PC-3 (cell line): ENCODE data around the gene IL5RA. TPM values are rescaled to one million over a fixed set of nuclear protein-coding genes. Genes with fewer than 3 reads are reported as not detected.

ENCODE experiments used
- ATAC-seq: fragments of 200-7000 bp; cut with Tn5 transposase; 2 replicates; pipeline ENCODE4 v1.9.1; 2020; ENCODE audit warnings: mild to moderate bottlenecking, moderate library complexity
- BruUV-seq: library from RNA; stranded (reverse); fragments of 400-500 nt; replicated peaks from 2 replicates; lab custom pipeline; 2021; lab: Mats Ljungman, UMichigan
- CTCF ChIA-PET: fragments of 300-600 bp; sonication (Branson Sonifier 250); formaldehyde crosslinking; loops from one replicate; lab custom pipeline; 2022; ENCODE audit warnings: antibody characterized with exemption; lab: Charles Lee
- POLR2A ChIA-PET: fragments of 300-600 bp; sonication (Branson Sonifier 250); formaldehyde crosslinking; loops from one replicate; lab custom pipeline; 2022; ENCODE audit warnings: antibody characterized with exemption; ENCODE audit not compliant: unreplicated experiment; lab: Charles Lee
- DNase-seq: peaks from one replicate; pipeline ENCODE4 v3.0.0-alpha.2; 2015
- H2AFZ ChIP-seq: fragments of 300-600 bp; sonication (generic); 2 replicates; pipeline ENCODE4 v1.6.0; 2016; ENCODE audit warnings: antibody characterized with exemption, low read length
- H3F3A ChIP-seq: fragments of 300-600 bp; sonication (generic); one replicate; pipeline ENCODE4 v1.6.0; 2017; ENCODE audit warnings: antibody characterized with exemption, low read length, control low read depth, mild to moderate bottlenecking; ENCODE audit not compliant: unreplicated experiment
- H3K27ac ChIP-seq: fragments of 300-600 bp; sonication (generic); 2 replicates; pipeline ENCODE4 v1.5.1; 2016; ENCODE audit warnings: mild to moderate bottlenecking, low read length
- H3K27me3 ChIP-seq: fragments of 300-600 bp; sonication (generic); 2 replicates; pipeline ENCODE4 v1.6.1; 2016; ENCODE audit warnings: low read length, mixed read lengths
- H3K36me3 ChIP-seq: fragments of 300-600 bp; sonication (generic); 2 replicates; pipeline ENCODE4 v1.6.1; 2016; ENCODE audit warnings: low read depth, mixed run types, low read length, mixed read lengths
- H3K4me1 ChIP-seq: fragments of 300-600 bp; sonication (generic); 2 replicates; pipeline ENCODE4 v1.5.1; 2016; ENCODE audit warnings: low read length; ENCODE audit not compliant: insufficient read depth
- H3K4me2 ChIP-seq: fragments of 300-600 bp; sonication (generic); 2 replicates; pipeline ENCODE4 v1.6.0; 2016; ENCODE audit warnings: low read length
- H3K4me3 ChIP-seq: fragments of 300-600 bp; sonication (generic); 2 replicates; pipeline ENCODE4 v1.5.1; 2016; ENCODE audit warnings: mild to moderate bottlenecking, low read length, mixed read lengths
- H3K79me2 ChIP-seq: fragments of 300-600 bp; sonication (generic); 2 replicates; pipeline ENCODE4 v1.6.1; 2017; ENCODE audit warnings: low read length, mixed read lengths
- H3K9ac ChIP-seq: fragments of 300-600 bp; sonication (generic); 2 replicates; pipeline ENCODE4 v1.6.0; 2016; ENCODE audit warnings: mild to moderate bottlenecking, low read length
- H3K9me2 ChIP-seq: fragments of 300-600 bp; sonication (generic); replicated peaks from 2 replicates; pipeline ENCODE4 v1.6.1; 2016; ENCODE audit warnings: mixed run types, low read length, mixed read lengths
- H3K9me3 ChIP-seq: fragments of 300-600 bp; sonication (generic); 2 replicates; pipeline ENCODE4 v1.6.1; 2016; ENCODE audit warnings: low read length, mixed read lengths
- H4K20me1 ChIP-seq: fragments of 300-600 bp; sonication (generic); 2 replicates; pipeline ENCODE4 v1.6.1; 2016; ENCODE audit warnings: low read length, mixed read lengths
- EZH2 ChIP-seq: fragments of 300-600 bp; sonication (generic); IDR thresholded peaks from one replicate; pipeline ENCODE4 v1.6.1; 2017; ENCODE audit warnings: antibody characterized with exemption, mild to moderate bottlenecking, low read length; ENCODE audit not compliant: unreplicated experiment
- EZH2phosphoT487 ChIP-seq: fragments of 300-600 bp; sonication (generic); IDR thresholded peaks from 2 replicates; pipeline ENCODE4 v1.6.1; 2018; ENCODE audit warnings: mild to moderate bottlenecking, antibody characterized with exemption, low read length, borderline replicate concordance
- intact Hi-C: fragments of 100-400 bp; cut with micrococcal nuclease; formaldehyde crosslinking; loops from 2 replicates; pipeline ENCODE4 v1.9.0; 2023
- total RNA-seq: library from RNA; depleted of rRNA; stranded (reverse); fragments of >200 nt; gene quantifications from 2 replicates; pipeline ENCODE4 v1.2.3, GENCODE V29; 2014
- TF ChIP-seq, protein P1 (sequence below): fragments of 300-600 bp; sonication (generic); conservative IDR thresholded peaks from 2 replicates; pipeline ENCODE4 v1.5.1; 2017; ENCODE audit warnings: antibody characterized with exemption, low read depth, mild to moderate bottlenecking, low read length

Gene IL5RA
- total RNA-seq, 1 experiment from 2014 or later, result not detected

DNA sequence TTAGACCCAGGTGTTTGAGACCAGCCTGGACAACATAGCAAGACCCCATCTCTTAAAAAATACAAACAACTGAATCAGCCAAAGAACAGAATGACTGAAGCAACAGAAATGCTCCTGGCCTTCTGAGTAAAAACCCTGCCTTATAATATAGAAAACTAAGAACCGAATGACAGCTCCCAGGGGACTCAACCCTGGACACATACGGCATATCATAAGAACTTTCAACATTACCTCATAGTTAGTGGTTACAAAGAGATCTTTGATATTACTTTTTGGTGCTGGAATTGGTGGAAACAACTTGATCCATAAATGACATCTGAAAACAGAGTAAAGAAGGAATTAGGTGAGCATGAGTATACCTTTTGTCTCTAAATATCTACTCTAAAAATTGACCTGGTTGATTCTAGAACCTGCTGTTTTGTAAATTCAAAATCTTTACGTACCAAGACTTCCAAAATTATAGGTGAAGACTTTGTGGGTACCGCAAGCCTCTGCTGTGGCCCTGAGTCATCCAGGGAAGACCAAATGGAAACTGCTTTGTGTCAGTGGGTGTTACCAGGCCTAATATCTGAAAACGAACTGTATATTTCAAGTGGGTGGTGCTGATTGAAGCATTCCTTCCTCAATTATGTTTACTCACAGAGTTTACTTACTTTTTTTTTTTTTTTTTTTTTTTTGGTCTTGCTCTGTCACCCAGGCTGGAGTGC is 35.5 kb downstream of the IL5RA start:
- Histone ChIP-seq H3K27me3 (peaks cover 25% of the 10 kb centered on the region), H3K9me2 (no peaks in the 10 kb centered on the region), H3K79me2 (no peaks in the 10 kb centered on the region), H3K36me3 (no peaks in the 10 kb centered on the region), H3K9me3 (no peaks in the 10 kb centered on the region), H3K27ac (no peak overlapping the region), H4K20me1 (no peaks in the 10 kb centered on the region), H3F3A (no peaks in the 10 kb centered on the region), H3K9ac (no peak overlapping the region), H3K4me3 (no peak overlapping the region), H3K4me2 (no peak overlapping the region), H2AFZ (no peak overlapping the region), H3K4me1 (no peaks in the 10 kb centered on the region)
- CTCF ChIA-PET, result no interaction called here
- no TSS peak for BruUV-seq
- ATAC-seq (no peak), DNase-seq (no peak)
- TF ChIP-seq EZH2 (no peak), EZH2phosphoT487 (no peak)
- TF ChIP-seq, protein P1, sequence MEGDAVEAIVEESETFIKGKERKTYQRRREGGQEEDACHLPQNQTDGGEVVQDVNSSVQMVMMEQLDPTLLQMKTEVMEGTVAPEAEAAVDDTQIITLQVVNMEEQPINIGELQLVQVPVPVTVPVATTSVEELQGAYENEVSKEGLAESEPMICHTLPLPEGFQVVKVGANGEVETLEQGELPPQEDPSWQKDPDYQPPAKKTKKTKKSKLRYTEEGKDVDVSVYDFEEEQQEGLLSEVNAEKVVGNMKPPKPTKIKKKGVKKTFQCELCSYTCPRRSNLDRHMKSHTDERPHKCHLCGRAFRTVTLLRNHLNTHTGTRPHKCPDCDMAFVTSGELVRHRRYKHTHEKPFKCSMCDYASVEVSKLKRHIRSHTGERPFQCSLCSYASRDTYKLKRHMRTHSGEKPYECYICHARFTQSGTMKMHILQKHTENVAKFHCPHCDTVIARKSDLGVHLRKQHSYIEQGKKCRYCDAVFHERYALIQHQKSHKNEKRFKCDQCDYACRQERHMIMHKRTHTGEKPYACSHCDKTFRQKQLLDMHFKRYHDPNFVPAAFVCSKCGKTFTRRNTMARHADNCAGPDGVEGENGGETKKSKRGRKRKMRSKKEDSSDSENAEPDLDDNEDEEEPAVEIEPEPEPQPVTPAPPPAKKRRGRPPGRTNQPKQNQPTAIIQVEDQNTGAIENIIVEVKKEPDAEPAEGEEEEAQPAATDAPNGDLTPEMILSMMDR, result no peak
- intact Hi-C loops, result no loop called here
- POLR2A ChIA-PET, result no interaction called here

DNA sequence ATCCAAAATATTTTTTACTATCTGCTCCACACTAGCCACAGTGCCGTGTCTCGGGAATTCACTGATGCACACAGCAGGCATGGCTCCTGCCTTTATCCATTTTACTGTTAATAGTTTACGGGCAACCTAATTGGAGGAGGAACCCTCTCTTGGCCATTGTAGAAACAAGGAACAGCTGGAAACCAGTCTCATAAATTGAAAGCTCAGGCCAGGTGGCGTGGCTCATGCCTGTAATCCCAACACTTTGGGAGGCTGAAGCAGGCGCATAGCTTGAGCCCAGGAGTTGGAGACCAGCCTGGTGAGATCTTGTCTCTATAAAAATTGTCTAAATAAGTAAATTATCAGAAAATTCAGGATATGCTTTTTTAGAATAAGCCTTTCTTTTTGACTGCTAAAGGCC is 39.0 kb downstream of the IL5RA start:
- H3F3A ChIP-seq, result no peaks in the 10 kb centered on the region
- H2AFZ ChIP-seq, result no peak overlapping the region
- H3K9me3 ChIP-seq, result no peaks in the 10 kb centered on the region
- DNase-seq (no peak), ATAC-seq (no peak)
- H3K4me3 ChIP-seq, result no peak overlapping the region
- CTCF ChIA-PET, result no interaction called here
- no peak for TF ChIP-seq EZH2
- TF ChIP-seq, protein P1, result no peak
- TF ChIP-seq EZH2phosphoT487, result no peak
- no peaks in the 10 kb centered on the region for H4K20me1 ChIP-seq
- no peaks in the 10 kb centered on the region for H3K36me3 ChIP-seq
- H3K4me2 ChIP-seq, result no peak overlapping the region
- POLR2A ChIA-PET, result no interaction called here
- no peaks in the 10 kb centered on the region for H3K79me2 ChIP-seq
- H3K27ac ChIP-seq, result no peak overlapping the region
- no peak overlapping the region for H3K9ac ChIP-seq
- H3K4me1 ChIP-seq, result no peaks in the 10 kb centered on the region
- H3K27me3 ChIP-seq, result no peaks in the 10 kb centered on the region
- no peaks in the 10 kb centered on the region for H3K9me2 ChIP-seq
- BruUV-seq, result no TSS peak
- intact Hi-C loops, result no loop called here

DNA sequence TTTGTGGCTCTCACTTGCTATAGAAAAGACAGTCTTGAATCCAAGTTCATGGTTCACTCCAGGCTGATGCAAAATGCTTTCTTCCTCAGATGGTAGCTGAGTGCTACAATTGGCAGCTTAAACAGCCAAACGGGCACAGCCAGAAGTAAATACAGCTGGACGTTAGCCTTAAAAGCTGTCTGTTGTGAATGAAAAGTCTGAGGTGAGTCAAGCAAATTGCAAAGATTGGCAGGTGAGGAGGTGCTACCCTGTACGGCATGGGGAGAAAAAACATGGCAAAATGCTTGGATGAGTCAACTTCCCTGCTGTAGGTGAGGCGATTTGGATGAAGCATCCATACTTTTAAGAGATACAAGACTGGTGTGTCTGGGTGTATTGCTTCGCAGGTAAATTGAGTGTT is 40.5 kb downstream of the IL5RA start:
- no peak overlapping the region for H2AFZ ChIP-seq
- no peaks in the 10 kb centered on the region for H3K79me2 ChIP-seq
- H3K27ac ChIP-seq, result no peak overlapping the region
- no peaks in the 10 kb centered on the region for H3K9me3 ChIP-seq
- no peaks in the 10 kb centered on the region for H3K9me2 ChIP-seq
- TF ChIP-seq EZH2 (no peak), EZH2phosphoT487 (no peak)
- TF ChIP-seq, protein P1, result no peak
- ChIA-PET CTCF (no interaction called here), POLR2A (no interaction called here)
- no peak overlapping the region for H3K4me2 ChIP-seq
- no peaks in the 10 kb centered on the region for H3F3A ChIP-seq
- DNase-seq (no peak), ATAC-seq (no peak)
- no peak overlapping the region for H3K9ac ChIP-seq
- H3K4me3 ChIP-seq, result no peak overlapping the region
- H4K20me1 ChIP-seq, result no peaks in the 10 kb centered on the region
- H3K4me1 ChIP-seq, result no peaks in the 10 kb centered on the region
- no peaks in the 10 kb centered on the region for H3K36me3 ChIP-seq
- intact Hi-C loops, result no loop called here
- H3K27me3 ChIP-seq, result no peaks in the 10 kb centered on the region
- no TSS peak for BruUV-seq
